Hepatocyte (in vitro differentiated cells): ENCODE measurements around the gene LRMDA. TPM values are rescaled to one million over a fixed set of nuclear protein-coding genes. Genes with fewer than 3 reads are reported as not detected.
A peak's percentile ranks its signal among the peaks of the same experiment; 100 is the strongest.

Experiments
- DNase-seq: peaks from one replicate; pipeline ENCODE4 v3.0.0-alpha.2; 2016; ENCODE audit warnings: low spot score
- H2AFZ ChIP-seq: fragments of 200-600 bp; sonication (generic); 2 replicates; pipeline ENCODE4 v1.6.0; 2016; ENCODE audit warnings: antibody characterized with exemption, mild to moderate bottlenecking
- H3K27ac ChIP-seq: fragments of 200-600 bp; sonication (generic); 2 replicates; pipeline ENCODE4 v1.5.1; 2016; ENCODE audit warnings: mild to moderate bottlenecking
- H3K27me3 ChIP-seq: fragments of 200-600 bp; sonication (generic); 2 replicates; pipeline ENCODE4 v1.6.1; 2016
- H3K36me3 ChIP-seq: fragments of 200-600 bp; sonication (generic); replicated peaks from 2 replicates; pipeline ENCODE4 v1.5.1; 2016; ENCODE audit warnings: low read depth; ENCODE audit not compliant: insufficient read depth
- H3K4me1 ChIP-seq: fragments of 200-600 bp; sonication (generic); 2 replicates; pipeline ENCODE4 v1.5.1; 2016; ENCODE audit warnings: mild to moderate bottlenecking, moderate library complexity; ENCODE audit not compliant: insufficient read depth
- H3K4me2 ChIP-seq: fragments of 200-600 bp; sonication (generic); 2 replicates; pipeline ENCODE4 v1.6.0; 2016
- H3K4me3 ChIP-seq: fragments of 200-600 bp; sonication (generic); 2 replicates; pipeline ENCODE4 v1.5.1; 2016; ENCODE audit warnings: mild to moderate bottlenecking
- H3K79me2 ChIP-seq: fragments of 200-600 bp; sonication (generic); 2 replicates; pipeline ENCODE4 v1.6.0; 2017; ENCODE audit warnings: mild to moderate bottlenecking
- H3K9me2 ChIP-seq: fragments of 200-600 bp; sonication (generic); replicated peaks from 2 replicates; pipeline ENCODE4 v1.6.0; 2017; ENCODE audit warnings: mild to moderate bottlenecking; ENCODE audit not compliant: insufficient read depth
- H3K9me3 ChIP-seq: fragments of 200-600 bp; sonication (generic); 2 replicates; pipeline ENCODE4 v1.5.1; 2016; ENCODE audit warnings: low read depth, mild to moderate bottlenecking
- H4K20me1 ChIP-seq: fragments of 200-600 bp; sonication (generic); 2 replicates; pipeline ENCODE4 v1.6.0; 2016; ENCODE audit warnings: mild to moderate bottlenecking; ENCODE audit not compliant: insufficient read depth, poor library complexity, severe bottlenecking
- EZH2 ChIP-seq: fragments of 200-600 bp; sonication (generic); IDR thresholded peaks from 2 replicates; pipeline ENCODE4 v1.6.1; 2016; ENCODE audit warnings: antibody characterized with exemption, mild to moderate bottlenecking, borderline replicate concordance
- EZH2phosphoT487 ChIP-seq: fragments of 200-600 bp; sonication (generic); IDR thresholded peaks from one replicate; pipeline ENCODE4 v1.6.1; 2018; ENCODE audit warnings: antibody characterized with exemption, mild to moderate bottlenecking, low read depth, moderate library complexity; ENCODE audit not compliant: unreplicated experiment, severe bottlenecking
- WGBS: methylation state at CpG from one replicate; pipeline ENCODE4 v1.1.6; 2016; ENCODE audit warnings: low lambda C conversion rate; ENCODE audit errors: missing lambda C conversion rate; 5-methylcytosine and 5-hydroxymethylcytosine counted together
- polyA plus RNA-seq: library from polyadenylated mRNA; unstranded; fragments of >200 nt; fragmentation: Nextera tagmentation; extraction: Ambion mirVana; gene quantifications from 2 replicates; pipeline ENCODE4 v1.2.1, GENCODE V29; 2016
- total RNA-seq: library from RNA; depleted of rRNA; stranded (reverse); fragments of >200 nt; gene quantifications from 2 replicates; pipeline ENCODE4 v1.2.3, GENCODE V29; 2014
- TF ChIP-seq, protein P1 (sequence below): fragments of 200-600 bp; sonication (generic); IDR thresholded peaks from 2 replicates; pipeline ENCODE4 v1.5.1; 2016; ENCODE audit warnings: antibody characterized with exemption, mild to moderate bottlenecking; ENCODE audit not compliant: poor library complexity

LRMDA gene
- total and polyA plus RNA-seq, 2 experiments from 2014 or later, result 5.6 to 15.7 TPM

DNA sequence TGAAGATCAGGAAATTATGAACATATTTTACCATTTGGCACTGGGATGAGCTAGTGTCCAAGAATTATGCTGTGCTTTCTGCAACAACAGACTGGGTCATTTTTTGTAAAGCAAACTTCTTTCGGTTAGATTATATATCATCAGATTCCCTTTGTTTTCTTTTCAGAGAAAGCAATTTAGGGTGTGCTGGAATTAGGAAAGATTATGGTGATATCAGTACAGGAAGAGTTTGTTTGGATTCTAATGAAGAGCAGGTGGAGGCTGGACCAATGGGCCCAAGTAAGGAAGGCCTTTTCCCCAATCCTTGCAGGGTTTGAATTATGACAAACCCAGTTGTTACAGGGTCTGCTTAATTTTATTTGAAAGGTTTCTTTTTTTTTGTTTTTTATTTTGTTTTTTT, 1113.4 kb downstream of the LRMDA start:
- Histone ChIP-seq H3K36me3 (no peaks in the 10 kb centered on the region), H3K79me2 (no peaks in the 10 kb centered on the region), H2AFZ (no peak overlapping the region), H3K4me3 (no peak overlapping the region), H3K27me3 (no peaks in the 10 kb centered on the region), H3K9me2 (no peaks in the 10 kb centered on the region), H3K4me2 (no peak overlapping the region), H3K4me1 (peaks cover 8% of the 10 kb centered on the region), H3K9me3 (no peaks in the 10 kb centered on the region), H3K27ac (no peak overlapping the region), H4K20me1 (no peaks in the 10 kb centered on the region)
- WGBS, result 52% methylated on average over 1 of the region's 1 CpG
- no peak for DNase-seq
- TF ChIP-seq EZH2phosphoT487 (no peak), EZH2 (no peak)
- TF ChIP-seq, protein P1, sequence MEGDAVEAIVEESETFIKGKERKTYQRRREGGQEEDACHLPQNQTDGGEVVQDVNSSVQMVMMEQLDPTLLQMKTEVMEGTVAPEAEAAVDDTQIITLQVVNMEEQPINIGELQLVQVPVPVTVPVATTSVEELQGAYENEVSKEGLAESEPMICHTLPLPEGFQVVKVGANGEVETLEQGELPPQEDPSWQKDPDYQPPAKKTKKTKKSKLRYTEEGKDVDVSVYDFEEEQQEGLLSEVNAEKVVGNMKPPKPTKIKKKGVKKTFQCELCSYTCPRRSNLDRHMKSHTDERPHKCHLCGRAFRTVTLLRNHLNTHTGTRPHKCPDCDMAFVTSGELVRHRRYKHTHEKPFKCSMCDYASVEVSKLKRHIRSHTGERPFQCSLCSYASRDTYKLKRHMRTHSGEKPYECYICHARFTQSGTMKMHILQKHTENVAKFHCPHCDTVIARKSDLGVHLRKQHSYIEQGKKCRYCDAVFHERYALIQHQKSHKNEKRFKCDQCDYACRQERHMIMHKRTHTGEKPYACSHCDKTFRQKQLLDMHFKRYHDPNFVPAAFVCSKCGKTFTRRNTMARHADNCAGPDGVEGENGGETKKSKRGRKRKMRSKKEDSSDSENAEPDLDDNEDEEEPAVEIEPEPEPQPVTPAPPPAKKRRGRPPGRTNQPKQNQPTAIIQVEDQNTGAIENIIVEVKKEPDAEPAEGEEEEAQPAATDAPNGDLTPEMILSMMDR, result no peak

DNA sequence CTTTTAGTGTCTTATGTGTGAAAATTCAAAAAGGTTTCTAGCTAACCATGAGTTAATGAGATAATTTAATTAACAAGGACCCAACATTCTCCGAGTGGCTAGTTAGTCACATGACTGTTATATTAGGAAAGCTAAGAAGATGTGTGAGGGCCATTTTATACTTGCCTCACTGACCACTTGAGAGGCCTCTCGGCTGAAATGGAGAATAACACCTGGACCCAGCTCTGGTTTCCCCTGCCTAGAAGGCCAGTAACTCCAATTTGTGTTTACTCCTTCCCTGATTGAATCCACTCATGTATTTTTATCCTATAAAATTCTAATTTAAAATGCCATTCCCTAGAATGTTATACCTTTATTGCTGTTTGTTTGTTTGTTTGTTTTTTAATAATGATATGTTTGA, 1115.0 kb downstream of the LRMDA start:
- no peak for TF ChIP-seq EZH2
- TF ChIP-seq, protein P1, result no peak
- no peak for TF ChIP-seq EZH2phosphoT487

DNA sequence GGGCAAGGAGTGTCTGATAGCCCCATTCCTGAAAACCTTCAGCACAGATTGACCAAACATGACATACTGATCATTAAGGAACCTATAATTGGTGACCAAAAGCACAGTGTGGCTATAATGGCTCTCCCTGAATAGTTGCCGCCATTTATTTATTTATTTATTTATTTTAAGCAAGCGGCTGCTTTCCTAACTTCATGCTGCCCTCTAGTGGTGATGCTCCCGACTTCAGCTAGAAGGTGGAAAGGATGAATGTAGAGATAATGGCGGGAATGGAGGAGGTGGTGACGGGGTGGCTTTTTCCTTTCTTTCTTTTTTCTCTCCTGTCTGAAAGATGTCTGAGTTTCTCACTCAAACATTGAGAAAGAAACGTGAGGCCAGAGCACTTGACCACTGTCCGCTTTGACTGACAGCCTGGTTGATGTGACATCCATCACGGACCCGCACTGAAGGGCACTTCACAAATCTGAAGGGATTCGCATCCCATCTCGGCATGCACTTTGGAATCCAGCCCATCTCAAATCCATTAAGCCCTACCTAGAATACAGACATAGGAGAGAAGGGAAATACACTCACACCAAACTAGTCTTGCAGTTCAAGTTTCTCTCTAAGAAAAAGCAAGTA, 1116.0 kb downstream of the LRMDA start:
- TF ChIP-seq EZH2 (no peak), EZH2phosphoT487 (no peak)
- TF ChIP-seq, protein P1, result peak; percentile 89
- Histone ChIP-seq H3K4me3 (no peak overlapping the region), H3K4me1 (peaks cover 8% of the 10 kb centered on the region), H3K4me2 (peak overlapping the region; percentile 36), H3K9me2 (no peaks in the 10 kb centered on the region), H3K27ac (peak overlapping the region; percentile 65), H3K36me3 (no peaks in the 10 kb centered on the region), H2AFZ (no peak overlapping the region), H3K79me2 (no peaks in the 10 kb centered on the region), H3K9me3 (no peaks in the 10 kb centered on the region), H4K20me1 (no peaks in the 10 kb centered on the region), H3K27me3 (no peaks in the 10 kb centered on the region)
- DNase-seq, result peak; percentile 92
- WGBS, result 32% methylated on average over 11 of the region's 11 CpGs

More for the DNA sequence above, 1115.0 kb downstream of the LRMDA start:
- no peaks in the 10 kb centered on the region for H3K36me3 ChIP-seq
- H3K4me1 ChIP-seq, result peaks cover 8% of the 10 kb centered on the region
- H3K79me2 ChIP-seq, result no peaks in the 10 kb centered on the region
- H4K20me1 ChIP-seq, result no peaks in the 10 kb centered on the region
- no peak overlapping the region for H3K27ac ChIP-seq
- DNase-seq, result no peak
- no peak overlapping the region for H2AFZ ChIP-seq
- WGBS, result 91% methylated on average over 2 of the region's 2 CpGs
- no peaks in the 10 kb centered on the region for H3K9me3 ChIP-seq
- no peaks in the 10 kb centered on the region for H3K9me2 ChIP-seq
- no peaks in the 10 kb centered on the region for H3K27me3 ChIP-seq
- H3K4me3 ChIP-seq, result no peak overlapping the region
- H3K4me2 ChIP-seq, result no peak overlapping the region
